SK-N-SH (cell line): ENCODE results near the gene BCAR3. TPM values are rescaled to one million over a fixed set of nuclear protein-coding genes. Genes with fewer than 3 reads are reported as not detected.
A peak's percentile ranks its signal among the peaks of the same experiment; 100 is the strongest.
"Not testable (repeated sequence)": the region's sequence is repeated elsewhere in the genome, so short reads cannot be mapped to it uniquely, and the experiment has no call there.

Experiments
- CTCF ChIA-PET: fragments of 300-600, 350-600 bp; formaldehyde crosslinking; extraction: SDS; loops from one replicate; lab custom pipeline; 2021; lab: Yijun Ruan, JAX
- POLR2A ChIA-PET: fragments of 350-600 bp; sonication (Branson Sonifier 250); formaldehyde crosslinking; extraction: SDS; loops from one replicate; lab custom pipeline; 2020; ENCODE audit warnings: antibody characterized with exemption, inconsistent platforms; lab: Yijun Ruan, JAX
- DNase-seq: peaks from one replicate; pipeline ENCODE4 v3.0.0; 2012
- H2AFZ ChIP-seq: fragments of 200-600 bp; sonication (generic); 2 replicates; pipeline ENCODE4 v1.8.1; 2016; ENCODE audit warnings: antibody characterized with exemption, mild to moderate bottlenecking, low read depth
- H3F3A ChIP-seq: fragments of 200-600 bp; sonication (generic); replicated peaks from 2 replicates; pipeline ENCODE3; 2016; ENCODE audit warnings: antibody characterized with exemption, mild to moderate bottlenecking; ENCODE audit not compliant: insufficient read depth
- H3K27ac ChIP-seq, 2 experiments: fragments of 200-500 bp in 1 of 2; fragments of 200-600 bp in 1 of 2; sonication (Bioruptor generic) in 1 of 2; sonication (generic), shearing (Covaris generic) in 1 of 2; 2 replicates each; pipeline versions ENCODE4 v1.5.1 to v1.6.1; 2014 to 2016; ENCODE audit warnings: low read depth in 2 of 2, inconsistent platforms in 1 of 2, low read length in 1 of 2, mild to moderate bottlenecking in 1 of 2, mixed read lengths in 1 of 2
- H3K27me3 ChIP-seq: fragments of 200-600 bp; sonication (generic), shearing (Covaris generic); 2 replicates; pipeline ENCODE4 v1.6.1; 2016; ENCODE audit warnings: mixed run types; ENCODE audit not compliant: insufficient read depth
- H3K36me3 ChIP-seq, 2 experiments: fragments of 200-500 bp in 1 of 2; fragments of 200-600 bp in 1 of 2; sonication (Bioruptor generic) in 1 of 2; sonication (generic) in 1 of 2; replicated peaks in 1 of 2; 2 replicates each; pipeline versions ENCODE3 to v1.5.1; 2014 to 2016; ENCODE audit warnings: low read length in 1 of 2, mild to moderate bottlenecking in 1 of 2; ENCODE audit not compliant: insufficient read depth in 2 of 2, control insufficient read depth in 1 of 2
- H3K4me1 ChIP-seq, 2 experiments: fragments of 200-500 bp in 1 of 2; fragments of 200-600 bp in 1 of 2; sonication (Bioruptor generic) in 1 of 2; sonication (generic), shearing (Covaris generic) in 1 of 2; 2 replicates each; pipeline versions ENCODE4 v1.5.1 to v1.6.1; 2014 to 2016; ENCODE audit warnings: low read depth in 1 of 2, low read length in 1 of 2, mixed run types in 1 of 2; ENCODE audit not compliant: insufficient read depth in 2 of 2, control insufficient read depth in 1 of 2
- H3K4me2 ChIP-seq: fragments of 200-600 bp; sonication (generic), shearing (Covaris generic); 2 replicates; pipeline ENCODE4 v1.6.1; 2017; ENCODE audit warnings: mixed run types
- H3K4me3 ChIP-seq, 2 experiments: fragments of 200-500 bp in 1 of 2; fragments of 200-600 bp in 1 of 2; sonication (Bioruptor generic) in 1 of 2; sonication (generic), shearing (Covaris generic) in 1 of 2; 2 replicates each; pipeline versions ENCODE4 v1.5.1 to v1.8.1; 2014 to 2016; ENCODE audit warnings: low read depth in 2 of 2, inconsistent platforms in 1 of 2, low read length in 1 of 2, mild to moderate bottlenecking in 1 of 2, mixed read lengths in 1 of 2, moderate library complexity in 1 of 2
- H3K79me2 ChIP-seq: fragments of 200-600 bp; sonication (generic); 2 replicates; pipeline ENCODE4 v1.8.1; 2017; ENCODE audit warnings: mild to moderate bottlenecking; ENCODE audit not compliant: insufficient read depth
- H3K9ac ChIP-seq: fragments of 200-600 bp; sonication (generic); 2 replicates; pipeline ENCODE4 v1.6.1; 2017; ENCODE audit warnings: mixed run types
- H3K9me2 ChIP-seq: fragments of 200-600 bp; sonication (generic); 2 replicates; pipeline ENCODE4 v1.6.1; 2017; ENCODE audit warnings: mixed run types
- H3K9me3 ChIP-seq: fragments of 200-600 bp; sonication (generic); 2 replicates; pipeline ENCODE4 v1.6.1; 2017; ENCODE audit warnings: mixed run types, mild to moderate bottlenecking, moderate library complexity
- H4K20me1 ChIP-seq: fragments of 200-600 bp; sonication (generic); 2 replicates; pipeline ENCODE4 v1.6.1; 2017; ENCODE audit warnings: mild to moderate bottlenecking, mixed run types; ENCODE audit not compliant: insufficient read depth
- EP300 ChIP-seq, 2 experiments: IDR thresholded peaks; 2 replicates each; pipeline versions ENCODE4 v1.4.0 to v1.6.1; 2012; ENCODE audit warnings: borderline replicate concordance in 1 of 2, low read depth in 1 of 2, low read length in 1 of 2
- EZH2phosphoT487 ChIP-seq: fragments of 200-600 bp; sonication (generic); IDR thresholded peaks from 2 replicates; pipeline ENCODE4 v1.6.1; 2017; ENCODE audit warnings: low read depth, mixed run types, mild to moderate bottlenecking, antibody characterized with exemption, moderate library complexity, borderline replicate concordance
- FOSL2 ChIP-seq: IDR thresholded peaks from 2 replicates; pipeline ENCODE4 v1.4.0; 2012; ENCODE audit warnings: low read depth, mild to moderate bottlenecking, moderate library complexity, borderline replicate concordance
- FOXJ3 ChIP-seq: sonication (generic); formaldehyde crosslinking; IDR thresholded peaks from 2 replicates; pipeline ENCODE4 v1.5.1; 2020; ENCODE audit warnings: mild to moderate bottlenecking, missing genetic modification reagents
- GATA2 ChIP-seq: sonication (generic); formaldehyde crosslinking; IDR thresholded peaks from 2 replicates; pipeline ENCODE4 v1.5.0; 2020; ENCODE audit warnings: mild to moderate bottlenecking, missing genetic modification reagents
- NFIC ChIP-seq: IDR thresholded peaks from 2 replicates; pipeline ENCODE4 v1.4.0; 2012; ENCODE audit warnings: borderline replicate concordance
- POLR2AphosphoS5 ChIP-seq: IDR thresholded peaks from 2 replicates; pipeline ENCODE4 v1.6.1; 2012; ENCODE audit warnings: low read depth, low read length
- RFX5 ChIP-seq: IDR thresholded peaks from 2 replicates; pipeline ENCODE4 v1.6.1; 2012; ENCODE audit warnings: mild to moderate bottlenecking, improper control_type of control experiment, low read length
- RXRA ChIP-seq: IDR thresholded peaks from 2 replicates; pipeline ENCODE4 v1.4.0; 2012; ENCODE audit warnings: low read depth, mild to moderate bottlenecking, borderline replicate concordance
- SIN3A ChIP-seq: IDR thresholded peaks from 2 replicates; pipeline ENCODE4 v1.6.1; 2012; ENCODE audit warnings: low read depth, mild to moderate bottlenecking, low read length, moderate library complexity, borderline replicate concordance
- TEAD4 ChIP-seq: IDR thresholded peaks from 2 replicates; pipeline ENCODE4 v1.4.0; 2012; ENCODE audit warnings: mild to moderate bottlenecking, borderline replicate concordance; ENCODE audit not compliant: insufficient read depth
- WGBS: methylation state at CpG from one replicate; pipeline ENCODE4 v1.1.6; 2017; ENCODE audit warnings: low lambda C conversion rate; 5-methylcytosine and 5-hydroxymethylcytosine counted together
- polyA plus RNA-seq, 3 experiments: library from polyadenylated mRNA; depleted of rRNA; stranded (reverse); fragments of >200 nt; gene quantifications; 2 replicates each; pipeline ENCODE4 v1.2.3, GENCODE V29; 2012
- TF ChIP-seq, protein P1 (sequence below): IDR thresholded peaks from 2 replicates; pipeline ENCODE4 v1.6.1; 2012; ENCODE audit warnings: mild to moderate bottlenecking, low read depth, low read length, moderate library complexity
- TF ChIP-seq, protein P2 (sequence below): IDR thresholded peaks from 2 replicates; pipeline ENCODE4 v1.4.0; 2012; ENCODE audit warnings: low read depth, borderline replicate concordance

Gene BCAR3
- polyA plus RNA-seq, 1 of the 3 experiments (the other 2 are of a cell fraction): 58.4 TPM

DNA sequence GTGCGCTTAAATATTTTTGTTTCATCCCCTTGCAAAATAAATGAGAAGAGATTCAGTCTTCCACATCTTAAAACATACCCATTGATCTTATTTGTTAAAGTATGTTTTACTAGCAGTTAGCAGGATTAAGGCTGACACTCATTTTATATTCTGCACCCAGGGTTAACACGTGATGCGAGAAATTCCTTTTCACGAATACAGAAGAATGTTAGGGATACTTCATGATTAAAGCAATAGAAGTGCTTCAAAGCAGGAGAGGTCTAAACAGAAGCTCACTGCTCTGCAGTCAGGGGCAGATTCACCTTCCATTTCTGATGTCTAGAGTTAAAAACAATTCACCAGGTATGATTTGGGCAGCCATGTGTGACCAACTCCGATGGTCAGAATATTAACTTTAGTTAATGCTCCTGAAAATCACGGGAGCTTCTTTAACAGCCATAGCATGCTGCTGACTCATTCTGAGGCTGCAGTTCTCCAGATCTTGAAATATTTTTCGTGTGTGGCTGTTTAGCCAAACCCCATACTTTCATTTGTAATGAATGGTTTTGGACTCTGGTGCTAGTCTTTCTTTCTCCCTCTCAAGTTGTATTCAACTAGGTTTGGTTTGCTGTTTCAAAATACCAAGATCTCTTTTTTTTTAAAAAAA is 19.7 kb downstream of the BCAR3 start (continued):
- TF ChIP-seq, protein P1, sequence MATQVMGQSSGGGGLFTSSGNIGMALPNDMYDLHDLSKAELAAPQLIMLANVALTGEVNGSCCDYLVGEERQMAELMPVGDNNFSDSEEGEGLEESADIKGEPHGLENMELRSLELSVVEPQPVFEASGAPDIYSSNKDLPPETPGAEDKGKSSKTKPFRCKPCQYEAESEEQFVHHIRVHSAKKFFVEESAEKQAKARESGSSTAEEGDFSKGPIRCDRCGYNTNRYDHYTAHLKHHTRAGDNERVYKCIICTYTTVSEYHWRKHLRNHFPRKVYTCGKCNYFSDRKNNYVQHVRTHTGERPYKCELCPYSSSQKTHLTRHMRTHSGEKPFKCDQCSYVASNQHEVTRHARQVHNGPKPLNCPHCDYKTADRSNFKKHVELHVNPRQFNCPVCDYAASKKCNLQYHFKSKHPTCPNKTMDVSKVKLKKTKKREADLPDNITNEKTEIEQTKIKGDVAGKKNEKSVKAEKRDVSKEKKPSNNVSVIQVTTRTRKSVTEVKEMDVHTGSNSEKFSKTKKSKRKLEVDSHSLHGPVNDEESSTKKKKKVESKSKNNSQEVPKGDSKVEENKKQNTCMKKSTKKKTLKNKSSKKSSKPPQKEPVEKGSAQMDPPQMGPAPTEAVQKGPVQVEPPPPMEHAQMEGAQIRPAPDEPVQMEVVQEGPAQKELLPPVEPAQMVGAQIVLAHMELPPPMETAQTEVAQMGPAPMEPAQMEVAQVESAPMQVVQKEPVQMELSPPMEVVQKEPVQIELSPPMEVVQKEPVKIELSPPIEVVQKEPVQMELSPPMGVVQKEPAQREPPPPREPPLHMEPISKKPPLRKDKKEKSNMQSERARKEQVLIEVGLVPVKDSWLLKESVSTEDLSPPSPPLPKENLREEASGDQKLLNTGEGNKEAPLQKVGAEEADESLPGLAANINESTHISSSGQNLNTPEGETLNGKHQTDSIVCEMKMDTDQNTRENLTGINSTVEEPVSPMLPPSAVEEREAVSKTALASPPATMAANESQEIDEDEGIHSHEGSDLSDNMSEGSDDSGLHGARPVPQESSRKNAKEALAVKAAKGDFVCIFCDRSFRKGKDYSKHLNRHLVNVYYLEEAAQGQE: no peak
- no peak for TF ChIP-seq RFX5
- no peak for TF ChIP-seq GATA2 (CRISPR knock-in tag)
- peak; percentile 81; the same call in 1 of the 2 replicates for TF ChIP-seq FOSL2
- TF ChIP-seq, protein P2, sequence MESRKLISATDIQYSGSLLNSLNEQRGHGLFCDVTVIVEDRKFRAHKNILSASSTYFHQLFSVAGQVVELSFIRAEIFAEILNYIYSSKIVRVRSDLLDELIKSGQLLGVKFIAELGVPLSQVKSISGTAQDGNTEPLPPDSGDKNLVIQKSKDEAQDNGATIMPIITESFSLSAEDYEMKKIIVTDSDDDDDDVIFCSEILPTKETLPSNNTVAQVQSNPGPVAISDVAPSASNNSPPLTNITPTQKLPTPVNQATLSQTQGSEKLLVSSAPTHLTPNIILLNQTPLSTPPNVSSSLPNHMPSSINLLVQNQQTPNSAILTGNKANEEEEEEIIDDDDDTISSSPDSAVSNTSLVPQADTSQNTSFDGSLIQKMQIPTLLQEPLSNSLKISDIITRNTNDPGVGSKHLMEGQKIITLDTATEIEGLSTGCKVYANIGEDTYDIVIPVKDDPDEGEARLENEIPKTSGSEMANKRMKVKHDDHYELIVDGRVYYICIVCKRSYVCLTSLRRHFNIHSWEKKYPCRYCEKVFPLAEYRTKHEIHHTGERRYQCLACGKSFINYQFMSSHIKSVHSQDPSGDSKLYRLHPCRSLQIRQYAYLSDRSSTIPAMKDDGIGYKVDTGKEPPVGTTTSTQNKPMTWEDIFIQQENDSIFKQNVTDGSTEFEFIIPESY: no peak
- no peak for TF ChIP-seq SIN3A
- TF ChIP-seq FOXJ3 (CRISPR knock-in tag): no peak
- no peak for TF ChIP-seq EZH2phosphoT487
- peak in 1 of 2 experiments; percentile 53; a peak in 1 of 4 replicates for TF ChIP-seq EP300 (IDR thresholded peaks at IDR 0.05; ENCODE audit: borderline replicate concordance in 1 of 2, low read depth in 1 of 2, low read length in 1 of 2)
- no peak for TF ChIP-seq RXRA
- no peak for TF ChIP-seq TEAD4
- TF ChIP-seq POLR2AphosphoS5: no peak
- TF ChIP-seq NFIC: peak; percentile 32; the same call in 1 of the 2 replicates
- TF ChIP-seq, all 33 proteins: peak for 8

DNA sequence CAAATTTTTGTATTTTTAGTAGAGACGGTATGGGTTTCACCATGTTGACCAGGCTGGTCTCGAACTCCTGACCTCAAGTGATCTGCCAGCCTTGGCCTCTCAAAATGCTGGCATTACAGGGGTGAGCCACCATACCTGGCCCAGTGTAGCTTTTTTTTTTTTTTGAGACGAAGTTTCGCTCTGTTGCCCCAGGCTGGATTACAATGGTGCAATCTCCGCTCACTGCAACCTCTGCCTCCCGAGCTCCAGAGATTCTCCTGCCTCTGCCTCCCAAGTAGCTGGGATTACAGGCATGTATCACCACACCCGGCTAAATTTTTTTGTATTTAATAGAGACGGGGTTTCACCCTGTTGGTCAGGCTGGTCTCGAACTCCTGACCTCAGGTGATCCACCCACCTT is 20.3 kb downstream of the BCAR3 start:
- H3K79me2 ChIP-seq: peaks cover 91% of the 10 kb centered on the region
- H3K27me3 ChIP-seq, H3K9me2 ChIP-seq, DNase-seq, H3K9me3 ChIP-seq, POLR2A ChIA-PET, H2AFZ ChIP-seq, H3K4me3 ChIP-seq: not testable (repeated sequence)
- 98% methylated on average over 9 of the region's 9 CpGs for WGBS
- H3F3A ChIP-seq: peaks cover 65% of the 10 kb centered on the region
- peak overlapping the region; percentile 94 to 99; a peak in 3 of 4 replicates for H3K27ac ChIP-seq
- H3K4me1 ChIP-seq: peaks cover 38 to 43% of the 10 kb centered on the region in 2 experiments
- H3K4me2 ChIP-seq: peak overlapping the region; percentile 57; the same call in 1 of the 2 replicates
- peaks cover 6 to 57% of the 10 kb centered on the region in 2 experiments for H3K36me3 ChIP-seq
- H3K9ac ChIP-seq: peak overlapping the region; percentile 38; the same call in 1 of the 2 replicates
- H4K20me1 ChIP-seq: peaks cover 35% of the 10 kb centered on the region
- CTCF ChIA-PET: interaction anchor here (1.5 to 4.9 kb wide), 5 partner anchors 20 to 182 kb away, joined by 5 to 18 read pairs (median 7); partner anchors contain the start of gene BCAR3
